Mucosa of descending colon (tissue), 3 donors: ENCODE measurements around the gene FAM117A. TPM values are rescaled to one million over a fixed set of nuclear protein-coding genes. Genes with fewer than 3 reads are reported as not detected.

ENCODE experiments used
- ATAC-seq: fragments of 200-7000 bp; cut with Tn5 transposase; one replicate; pipeline ENCODE4 v1.9.1; 2020; ENCODE audit warnings: mild to moderate bottlenecking, moderate library complexity
- DNase-seq, 3 donors: peaks; one replicate each; pipeline ENCODE4 v3.0.0-alpha.2; 2020
- H3K36me3 ChIP-seq: fragments of 200-600 bp; one replicate; pipeline ENCODE4 v1.8.0; 2021; ENCODE audit warnings: low read depth, mild to moderate bottlenecking
- H3K4me1 ChIP-seq: fragments of 200-600 bp; one replicate; pipeline ENCODE4 v1.8.0; 2021; ENCODE audit warnings: low read depth, mild to moderate bottlenecking
- H3K4me3 ChIP-seq: fragments of 200-600 bp; one replicate; pipeline ENCODE4 v1.8.0; 2021; ENCODE audit warnings: mild to moderate bottlenecking
- H3K9me3 ChIP-seq: fragments of 200-600 bp; one replicate; pipeline ENCODE4 v1.8.0; 2021; ENCODE audit warnings: mild to moderate bottlenecking
- CTCF ChIP-seq: fragments of 200-600 bp; IDR thresholded peaks from one replicate; pipeline ENCODE4 v1.8.0; 2022; ENCODE audit warnings: antibody characterized with exemption, mild to moderate bottlenecking
- intact Hi-C, 2 donors: fragments of 100-400 bp; cut with DNase I in 1 of 2; cut with micrococcal nuclease in 1 of 2; formaldehyde crosslinking; loops; one replicate each; pipeline versions ENCODE4 v1.11.0 to v1.11.1; 2022; cut with DNase I, micrococcal nuclease
- total RNA-seq, 3 donors: library from RNA; stranded (reverse); fragmentation: NEBNext Ultra II Directional in 2 of 3; extraction: Animal tissue kit (Norgen Biotek cat#: 25700) in 2 of 3; gene quantifications; one replicate each; pipeline versions ENCODE4 v1.2.1 to v1.2.4, GENCODE V29; 2021 to 2023
- donor health status: DM: no; HTN: no; CAD: no; lungs with moderate emphysema.
- donor health status: DM: no; HTN: no; CAD: no.
- donor health status: DM: no; HTN: yes; CAD: no.

The FAM117A gene
- total RNA-seq, 3 donors from 2014 or later = 6.5 to 22.0 (median 8.8) TPM

DNA sequence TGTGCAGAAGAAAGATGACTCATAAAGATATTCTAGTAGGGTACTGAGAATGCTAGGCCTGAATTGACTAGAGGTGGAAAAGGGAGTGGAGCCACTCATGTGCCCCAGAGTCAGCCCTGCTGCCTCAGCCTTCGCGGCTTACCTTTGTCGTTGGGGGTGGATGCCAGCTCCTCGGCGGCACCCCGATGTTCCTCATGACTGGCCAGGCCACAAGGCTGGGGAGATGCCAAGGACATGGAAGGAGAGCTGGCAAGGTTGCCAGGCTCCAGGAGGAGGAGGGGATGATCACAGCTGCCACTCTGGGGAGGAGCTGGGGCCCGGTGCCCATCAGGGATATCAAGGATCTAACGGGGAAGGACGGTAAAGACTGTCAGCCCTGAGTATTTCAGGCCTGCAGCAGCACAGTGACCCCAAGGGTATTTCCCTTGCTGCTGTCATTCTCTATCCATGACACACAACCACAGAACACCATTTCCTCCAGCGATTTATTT, 46.5 kb downstream of the FAM117A start:
- H3K36me3 ChIP-seq = no peaks in the 10 kb centered on the region

DNA sequence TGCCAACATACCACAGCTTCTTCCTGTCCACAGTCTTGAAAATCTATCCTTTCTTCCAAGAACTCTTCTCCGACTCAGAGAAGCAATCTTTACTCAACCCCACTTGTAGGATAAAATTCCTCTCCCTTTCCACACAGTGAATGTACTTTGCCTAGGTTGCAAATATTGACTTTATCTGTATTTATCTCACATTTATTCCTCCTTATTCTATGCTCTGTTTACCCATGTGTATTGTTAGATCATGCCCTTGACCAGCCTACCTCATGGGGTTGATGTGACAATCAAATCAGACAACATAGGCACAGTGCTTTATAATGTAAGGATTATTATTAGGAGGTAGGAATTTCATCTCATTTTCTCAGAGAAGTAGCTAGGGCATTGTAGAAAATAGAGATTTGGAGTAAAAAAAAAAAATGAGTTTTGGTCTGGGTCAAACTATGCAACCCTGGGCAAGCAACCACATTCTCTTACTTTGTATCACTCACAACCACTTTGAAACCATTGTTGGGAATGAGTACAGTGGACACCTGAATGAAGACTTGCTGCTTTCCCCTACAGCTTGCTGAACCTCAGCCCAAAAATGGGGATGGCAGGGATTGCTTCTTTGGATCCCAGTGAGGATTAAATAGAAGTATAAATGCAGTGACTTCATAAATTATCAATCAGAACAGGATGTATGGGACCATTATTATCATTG, 47.1 kb downstream of the FAM117A start:
- Histone ChIP-seq H3K36me3 (no peaks in the 10 kb centered on the region), H3K9me3 (no peaks in the 10 kb centered on the region), H3K4me3 (no peak overlapping the region), H3K4me1 (no peaks in the 10 kb centered on the region)
- ATAC-seq = no peak
- no peak for DNase-seq
- intact Hi-C loops = no loop called here
- no peak for TF ChIP-seq CTCF

More for the DNA sequence above, 46.5 kb downstream of the FAM117A start:
- no peaks in the 10 kb centered on the region for H3K4me1 ChIP-seq
- H3K9me3 ChIP-seq = no peaks in the 10 kb centered on the region
- no peak for ATAC-seq
- no peak for DNase-seq
- no peak for TF ChIP-seq CTCF
- no peak overlapping the region for H3K4me3 ChIP-seq
- intact Hi-C loops = no loop called here

GRCh38 chr17:49715717-49716279, 48.1 kb downstream of the FAM117A start:
- no peaks in the 10 kb centered on the region for H3K9me3 ChIP-seq
- DNase-seq = no peak
- TF ChIP-seq CTCF = no peak
- no peaks in the 10 kb centered on the region for H3K36me3 ChIP-seq
- no peak overlapping the region for H3K4me3 ChIP-seq
- peak; percentile 36 for ATAC-seq
- intact Hi-C loops = no loop called here
- H3K4me1 ChIP-seq = no peaks in the 10 kb centered on the region

- Histone ChIP-seq H3K4me1 (no peaks in the 10 kb centered on the region), H3K36me3 (no peaks in the 10 kb centered on the region), H3K9me3 (no peaks in the 10 kb centered on the region), H3K4me3 (no peak overlapping the region)
- ATAC-seq (peak; percentile 42), DNase-seq (no peak)
- intact Hi-C loops = no loop called here
- no peak for TF ChIP-seq CTCF
Observed at GRCh38 chr17:49715216-49715615, 48.7 kb downstream of the FAM117A start.

GRCh38 chr17:49708515-49709183, 55.3 kb downstream of the FAM117A start:
- intact Hi-C loops = loop anchor here in 1 of 2 donors (10.0 kb wide), 2 partner anchors 66 to 146 kb away; no protein-coding TSS in a partner anchor
- H3K36me3 ChIP-seq = no peaks in the 10 kb centered on the region
- TF ChIP-seq CTCF = no peak
- H3K9me3 ChIP-seq = no peaks in the 10 kb centered on the region
- ATAC-seq (no peak), DNase-seq (peak in 1 of 3 donors; percentile 17)
- H3K4me1 ChIP-seq = peaks cover 19% of the 10 kb centered on the region
- H3K4me3 ChIP-seq = peak overlapping the region; percentile 84
